Left ventricle myocardium superior (tissue), 1 donor: Measurements from ENCODE around the gene TRAPPC2B. TPM values are rescaled to one million over a fixed set of nuclear protein-coding genes. Genes with fewer than 3 reads are reported as not detected.

Experiments used
- ATAC-seq: fragments of 200-7000 bp; cut with Tn5 transposase; one replicate; pipeline ENCODE4 v1.9.1; 2020; ENCODE audit warnings: mild to moderate bottlenecking, moderate library complexity
- DNase-seq: peaks from one replicate; pipeline ENCODE4 v3.0.0-alpha.2; 2020
- intact Hi-C: fragments of 100-400 bp; cut with micrococcal nuclease; formaldehyde crosslinking; loops from one replicate; pipeline ENCODE4 v1.11.0; 2022
- long read RNA-seq: library from polyadenylated mRNA; unstranded; transcript quantifications from one replicate; pipeline ENCODE4 v2.0.0, GENCODE V29; 2021
- total RNA-seq: library from RNA; stranded (reverse); fragmentation: NEBNext Ultra II Directional; extraction: Animal tissue kit (Norgen Biotek cat#: 25700); gene quantifications from one replicate; pipeline ENCODE4 v1.2.1, GENCODE V29; 2021
- donor health status: DM: no; HTN: yes; CAD: no; lungs with severe emphysema.

The TRAPPC2B gene
- 10.9 TPM for total RNA-seq
- long read RNA-seq, transcript TRAPPC2B-201 (2 exons, 732 nt): major isoform, 13 of 13 reads
- long read RNA-seq, partial matches to known transcripts: 0 of 13 reads
- long read RNA-seq, other reads (novel, unspliced or antisense): 0 of 13 reads

DNA sequence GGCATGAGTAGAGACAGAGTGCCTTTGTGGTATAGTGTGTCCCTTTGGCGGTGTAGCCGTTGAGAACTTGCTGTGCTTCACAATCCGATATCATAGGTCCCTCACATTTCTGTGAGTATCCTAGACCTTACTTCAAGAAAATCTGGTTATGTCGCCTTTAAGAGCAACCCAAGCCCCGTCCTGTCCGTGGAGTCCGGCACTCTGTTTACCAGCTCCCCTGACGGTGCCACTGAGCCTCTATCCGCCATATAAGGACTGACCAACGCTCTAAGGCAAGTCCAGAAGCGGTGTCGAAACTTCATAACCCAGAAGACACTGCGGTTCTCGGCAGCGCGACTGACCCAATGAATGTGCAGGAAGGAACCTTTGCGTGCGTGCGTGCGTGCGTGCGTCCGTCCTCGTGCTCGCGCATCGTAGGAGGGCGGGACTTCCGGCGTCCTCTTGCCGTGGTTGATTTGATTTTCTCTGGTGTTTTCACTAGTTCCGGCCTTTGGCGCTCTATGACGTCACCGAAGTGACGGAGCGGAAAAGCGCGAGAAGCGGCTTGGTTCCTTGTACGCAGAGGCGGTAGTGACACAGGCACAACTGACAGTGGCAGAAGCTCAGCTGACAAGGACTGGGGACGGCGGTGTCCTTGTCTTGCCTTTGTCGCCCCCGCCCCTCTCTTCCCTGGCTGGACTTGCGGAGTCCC is at the start of gene TRAPPC2B, which contains the start of gene ZNF547:
Gene TRAPPC2B (plus strand): TSS at position 555 of the 691 bp plus-strand sequence. CDS start 1,283 bp downstream, outside the sequence.
Gene ZNF547 (plus strand): TSS at position 555 of the 691 bp plus-strand sequence. CDS start 5,005 bp downstream, outside the sequence.
- peak; percentile 100 for DNase-seq
- intact Hi-C loops: no loop called here
- peak; percentile 96 for ATAC-seq

GRCh38 chr19:57314146-57314545 is 49.2 kb upstream of the TRAPPC2B start:
- intact Hi-C loops: no loop called here
- DNase-seq: no peak
- ATAC-seq: no peak

- intact Hi-C loops: no loop called here
- DNase-seq: peak; percentile 42
Measured at GRCh38 chr19:57317503-57317902, 45.8 kb upstream of the TRAPPC2B start.

DNA sequence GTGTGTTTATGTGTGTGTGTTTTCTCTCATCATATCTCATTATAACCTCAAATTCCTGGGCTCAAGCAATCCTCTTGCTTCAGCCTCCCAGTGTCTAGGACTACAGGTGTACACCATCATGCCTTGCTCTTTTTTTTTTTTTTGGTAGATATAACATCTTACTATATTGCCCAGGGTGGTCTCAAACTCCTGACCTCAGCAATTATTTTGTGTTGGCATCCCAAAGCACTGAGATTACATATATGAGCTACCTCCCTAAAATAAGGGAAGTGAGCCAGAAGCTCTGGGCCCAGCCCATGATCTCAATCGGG is 43.5 kb upstream of the TRAPPC2B start:
- intact Hi-C loops: no loop called here
- peak; percentile 39 for ATAC-seq
- no peak for DNase-seq

More at GRCh38 chr19:57317503-57317902, 45.8 kb upstream of the TRAPPC2B start:
- ATAC-seq: peak; percentile 44

GRCh38 chr19:57320180-57321084 is 42.9 kb upstream of the TRAPPC2B start, which contains the start of gene ZNF543:
Gene ZNF543, plus strand, starts transcription at chr19:57320472. Its CDS starts 382 bp downstream, at chr19:57320854.
- intact Hi-C loops: no loop called here
- DNase-seq (peak; percentile 98), ATAC-seq (peak; percentile 99)

DNA sequence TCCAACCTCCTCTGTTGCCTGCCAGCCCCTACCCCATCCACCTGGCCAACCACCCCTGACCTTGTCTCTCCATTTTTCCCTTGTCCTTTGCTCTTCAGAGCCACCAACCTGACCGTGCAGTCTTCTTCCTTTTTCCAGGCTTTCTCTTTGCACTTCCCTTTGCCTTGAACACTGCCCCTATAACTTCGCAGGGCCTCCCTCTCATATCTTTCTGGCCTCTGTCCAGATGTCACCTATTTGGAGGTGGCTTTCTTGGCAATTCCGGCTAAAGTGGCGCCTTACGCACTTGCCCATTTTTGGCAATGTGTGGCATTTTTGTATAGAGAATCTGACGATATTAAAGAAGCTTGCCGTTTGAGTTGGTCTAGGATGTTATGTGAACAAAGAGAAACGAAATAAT is 42.2 kb upstream of the TRAPPC2B start:
- intact Hi-C loops: no loop called here
- DNase-seq (no peak), ATAC-seq (no peak)

GRCh38 chr19:57321751-57322150 is 41.6 kb upstream of the TRAPPC2B start:
- no peak for ATAC-seq
- DNase-seq: no peak
- intact Hi-C loops: no loop called here

DNA sequence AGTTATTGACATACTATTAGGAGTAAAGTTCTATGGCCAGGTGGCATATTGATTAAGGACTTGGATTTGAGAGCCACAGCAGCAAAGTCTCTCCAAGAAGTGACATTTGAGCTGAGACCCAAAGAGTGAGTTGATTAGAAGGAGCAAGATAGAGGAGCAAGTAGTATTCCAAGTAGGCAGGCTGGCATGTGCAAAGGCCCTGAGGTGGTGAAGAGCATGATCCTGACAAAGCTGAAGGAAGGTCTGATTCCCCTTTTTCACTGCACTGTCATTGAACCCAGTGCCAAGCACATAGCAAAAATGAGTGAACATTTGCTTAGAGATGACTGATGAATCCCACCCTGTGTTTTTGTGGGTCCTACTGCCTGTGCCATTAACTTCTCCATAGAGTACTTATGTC is 38.4 kb upstream of the TRAPPC2B start:
- intact Hi-C loops: no loop called here
- no peak for ATAC-seq
- no peak for DNase-seq

- ATAC-seq (no peak), DNase-seq (no peak)
- intact Hi-C loops: no loop called here
Measured at GRCh38 chr19:57327993-57328392, 35.4 kb upstream of the TRAPPC2B start.

DNA sequence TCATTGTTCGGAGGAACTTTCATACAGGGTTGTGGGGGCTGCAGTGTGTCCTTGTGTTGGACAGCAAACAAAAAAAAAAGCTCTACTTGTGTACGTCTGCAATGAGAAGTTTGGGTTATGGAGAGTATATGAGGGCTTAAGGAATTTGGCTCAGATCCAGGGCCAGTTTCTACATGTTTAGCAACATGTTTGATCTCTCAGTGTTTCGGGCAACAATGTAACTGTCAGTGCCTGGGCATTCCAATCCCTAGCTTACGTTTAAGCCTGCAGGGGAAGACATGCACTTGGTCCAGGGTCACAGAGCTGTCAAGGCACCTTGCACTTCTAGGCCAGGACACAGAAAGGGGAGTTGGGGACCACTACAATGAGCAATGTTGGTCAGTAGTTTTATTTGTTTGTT is 29.2 kb upstream of the TRAPPC2B start:
- ATAC-seq (no peak), DNase-seq (no peak)
- intact Hi-C loops: no loop called here

GRCh38 chr19:57338877-57339276 is 24.5 kb upstream of the TRAPPC2B start:
- DNase-seq (no peak), ATAC-seq (peak; percentile 95)
- intact Hi-C loops: no loop called here

DNA sequence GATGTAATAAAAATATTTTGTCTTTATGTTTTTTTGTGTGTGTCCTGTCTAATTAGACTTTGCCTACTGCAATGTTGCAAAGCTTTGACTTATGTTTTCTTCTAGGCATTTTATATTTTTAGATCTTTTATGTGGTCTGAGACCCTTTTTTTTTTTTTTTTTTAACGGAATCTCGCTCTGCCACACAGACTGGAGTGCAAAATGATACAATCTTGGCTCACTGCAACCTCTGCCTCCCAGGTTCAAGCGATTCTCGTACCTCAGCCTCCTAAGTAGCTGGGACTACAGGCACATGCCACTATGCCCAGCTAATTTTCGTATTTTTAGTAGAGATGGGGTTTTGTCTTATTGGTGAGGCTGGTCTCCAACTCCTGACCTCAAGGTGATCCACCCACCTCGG is 20.8 kb upstream of the TRAPPC2B start:
- DNase-seq (no peak), ATAC-seq (no peak)
- intact Hi-C loops: no loop called here

- DNase-seq (no peak), ATAC-seq (no peak)
- intact Hi-C loops: no loop called here
Measured at GRCh38 chr19:57348136-57348535, 15.2 kb upstream of the TRAPPC2B start.

- intact Hi-C loops: no loop called here
Measured at GRCh38 chr19:57350877-57351805, 12.2 kb upstream of the TRAPPC2B start, which contains the start of gene ZNF304. Gene ZNF304, plus strand, starts transcription at chr19:57351271. Its CDS starts 394 bp downstream, at chr19:57351665.

GRCh38 chr19:57351867-57352266 is 11.5 kb upstream of the TRAPPC2B start:
- intact Hi-C loops: no loop called here
- no peak for DNase-seq
- ATAC-seq: peak; percentile 14

More at GRCh38 chr19:57350877-57351805, 12.2 kb upstream of the TRAPPC2B start, which contains the start of gene ZNF304:
- DNase-seq: peak; percentile 96
- peak; percentile 98 for ATAC-seq

GRCh38 chr19:57355916-57356315 is 7.4 kb upstream of the TRAPPC2B start:
- DNase-seq (no peak), ATAC-seq (no peak)
- intact Hi-C loops: no loop called here

- no peak for DNase-seq
- intact Hi-C loops: no loop called here
- ATAC-seq: no peak
Measured at GRCh38 chr19:57357406-57357805, 5.9 kb upstream of the TRAPPC2B start.

DNA sequence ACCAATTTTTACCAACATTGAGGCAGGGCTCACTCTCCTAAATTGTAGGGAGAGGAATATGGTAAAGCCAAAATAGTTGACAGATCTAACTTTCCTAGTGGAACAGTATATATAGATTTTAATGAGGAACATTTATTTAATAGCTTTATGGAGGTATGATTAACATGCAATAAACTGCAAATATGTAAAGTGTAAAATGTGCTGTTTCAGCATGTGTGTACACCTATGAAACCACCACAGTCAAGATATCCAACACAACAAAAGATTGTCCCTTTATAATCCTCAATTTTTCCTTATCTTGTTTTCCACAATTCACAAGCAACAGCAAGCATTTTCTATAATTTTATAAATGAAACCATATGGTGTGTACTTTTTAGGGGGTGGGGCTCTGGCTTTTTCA is 4.1 kb upstream of the TRAPPC2B start:
- intact Hi-C loops: no loop called here
- ATAC-seq: no peak
- DNase-seq: no peak

- no peak for DNase-seq
- ATAC-seq: no peak
- intact Hi-C loops: no loop called here
Measured at GRCh38 chr19:57362419-57362818, 932 bp upstream of the TRAPPC2B start.
